NB4 (cell line): ENCODE data around the gene GPR84.

Source experiments
- DNase-seq: peaks from one replicate; pipeline ENCODE4 v3.0.0; 2010; ENCODE audit warnings: low read depth
- H3K4me3 ChIP-seq: one replicate; pipeline ENCODE4 v1.5.1; 2011; ENCODE audit warnings: mild to moderate bottlenecking, low read depth, low read length, moderate library complexity
- CTCF ChIP-seq: IDR thresholded peaks from one replicate; pipeline ENCODE4 v1.5.1; 2012; ENCODE audit warnings: low read depth, low read length
- MAX ChIP-seq: IDR thresholded peaks from 2 replicates; pipeline ENCODE4 v1.6.1; 2011; ENCODE audit warnings: low read depth, low read length
- MYC ChIP-seq: IDR thresholded peaks from 2 replicates; pipeline ENCODE4 v1.6.1; 2011; ENCODE audit warnings: low read depth, low read length
- POLR2A ChIP-seq: IDR thresholded peaks from 2 replicates; pipeline ENCODE4 v1.6.1; 2011; ENCODE audit warnings: mild to moderate bottlenecking; ENCODE audit not compliant: insufficient read length; ENCODE audit errors: extremely low read depth

The GPR84 gene

GRCh38 chr12:54409267-54409666 is 45.0 kb upstream of the GPR84 start:
- DNase-seq = no peak
- H3K4me3 ChIP-seq = no peak overlapping the region
- TF ChIP-seq MAX = no peak
- no peak for TF ChIP-seq POLR2A
- TF ChIP-seq MYC = no peak
- no peak for TF ChIP-seq CTCF

- no peak for DNase-seq
- H3K4me3 ChIP-seq = no peak overlapping the region
- TF ChIP-seq CTCF = no peak
- TF ChIP-seq MYC = no peak
- no peak for TF ChIP-seq MAX
- TF ChIP-seq POLR2A = no peak
These were observed 43.1 kb upstream of the GPR84 start for GRCh38 chr12:54407183-54407905.

GRCh38 chr12:54405573-54405972 is 41.3 kb upstream of the GPR84 start:
- no peak for TF ChIP-seq CTCF
- no peak for TF ChIP-seq POLR2A
- no peak for TF ChIP-seq MAX
- DNase-seq = no peak
- H3K4me3 ChIP-seq = no peak overlapping the region

GRCh38 chr12:54405106-54405505 is 40.8 kb upstream of the GPR84 start:
- no peak overlapping the region for H3K4me3 ChIP-seq
- TF ChIP-seq MYC = no peak
- TF ChIP-seq CTCF = no peak
- no peak for TF ChIP-seq MAX
- no peak for TF ChIP-seq POLR2A
- no peak for DNase-seq

- no peak for TF ChIP-seq POLR2A
- peak; percentile 98 for TF ChIP-seq CTCF
- H3K4me3 ChIP-seq = no peak overlapping the region
- DNase-seq = peak; percentile 80
These were observed 40.0 kb upstream of the GPR84 start for GRCh38 chr12:54404061-54405004.
